Measurements from ENCODE around the gene ABLIM1.

DNA sequence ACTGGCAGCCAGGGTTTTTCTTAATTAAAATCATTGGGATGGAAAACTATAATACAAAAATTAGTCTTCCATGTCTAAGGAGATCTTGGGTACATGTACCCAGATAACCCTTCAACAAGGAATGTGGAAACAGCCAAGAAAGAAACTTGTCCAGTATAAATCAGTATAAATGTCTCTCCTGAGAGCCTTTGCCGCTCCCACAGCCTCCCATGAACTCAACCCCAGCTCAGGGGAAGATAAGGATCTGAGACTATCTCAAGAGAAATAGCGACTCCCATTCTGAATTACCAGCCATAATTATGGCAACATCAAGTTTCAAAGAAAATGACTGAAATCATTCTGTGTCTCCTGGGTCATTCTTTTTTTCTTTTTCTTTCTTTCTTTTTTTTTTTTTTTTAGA lies 221.1 kb downstream of the ABLIM1 start:
- TF ChIP-seq EZH2 (IDR thresholded peaks at IDR 0.05; ENCODE audit: borderline replicate concordance, low read depth, low read length, poor library complexity, severe bottlenecking) = no peak
- TF ChIP-seq, protein P1, sequence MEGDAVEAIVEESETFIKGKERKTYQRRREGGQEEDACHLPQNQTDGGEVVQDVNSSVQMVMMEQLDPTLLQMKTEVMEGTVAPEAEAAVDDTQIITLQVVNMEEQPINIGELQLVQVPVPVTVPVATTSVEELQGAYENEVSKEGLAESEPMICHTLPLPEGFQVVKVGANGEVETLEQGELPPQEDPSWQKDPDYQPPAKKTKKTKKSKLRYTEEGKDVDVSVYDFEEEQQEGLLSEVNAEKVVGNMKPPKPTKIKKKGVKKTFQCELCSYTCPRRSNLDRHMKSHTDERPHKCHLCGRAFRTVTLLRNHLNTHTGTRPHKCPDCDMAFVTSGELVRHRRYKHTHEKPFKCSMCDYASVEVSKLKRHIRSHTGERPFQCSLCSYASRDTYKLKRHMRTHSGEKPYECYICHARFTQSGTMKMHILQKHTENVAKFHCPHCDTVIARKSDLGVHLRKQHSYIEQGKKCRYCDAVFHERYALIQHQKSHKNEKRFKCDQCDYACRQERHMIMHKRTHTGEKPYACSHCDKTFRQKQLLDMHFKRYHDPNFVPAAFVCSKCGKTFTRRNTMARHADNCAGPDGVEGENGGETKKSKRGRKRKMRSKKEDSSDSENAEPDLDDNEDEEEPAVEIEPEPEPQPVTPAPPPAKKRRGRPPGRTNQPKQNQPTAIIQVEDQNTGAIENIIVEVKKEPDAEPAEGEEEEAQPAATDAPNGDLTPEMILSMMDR (conservative IDR thresholded peaks at IDR 0.05; ENCODE audit: low read depth, low read length) = no peak
